Dermis blood vessel endothelial cell (primary cell): ENCODE results near the gene PDGFRA. TPM values are rescaled to one million over a fixed set of nuclear protein-coding genes. Genes with fewer than 3 reads are reported as not detected.
"Not testable (repeated sequence)": the region's sequence is repeated elsewhere in the genome, so short reads cannot be mapped to it uniquely, and the experiment has no call there.

Source experiments
- DNase-seq: peaks from one replicate; pipeline ENCODE4 v3.0.0; 2010
- total RNA-seq: library from RNA; depleted of rRNA; stranded (reverse); fragments of >200 nt; gene quantifications from 2 replicates; pipeline ENCODE4 v1.2.3, GENCODE V29; 2014

Gene PDGFRA
- total RNA-seq, 1 donor from 2014 or later: 1.5 TPM

GRCh38 chr4:54228056-54228527 is 1.0 kb upstream of the PDGFRA start:
- DNase-seq: peak; percentile 81

DNA sequence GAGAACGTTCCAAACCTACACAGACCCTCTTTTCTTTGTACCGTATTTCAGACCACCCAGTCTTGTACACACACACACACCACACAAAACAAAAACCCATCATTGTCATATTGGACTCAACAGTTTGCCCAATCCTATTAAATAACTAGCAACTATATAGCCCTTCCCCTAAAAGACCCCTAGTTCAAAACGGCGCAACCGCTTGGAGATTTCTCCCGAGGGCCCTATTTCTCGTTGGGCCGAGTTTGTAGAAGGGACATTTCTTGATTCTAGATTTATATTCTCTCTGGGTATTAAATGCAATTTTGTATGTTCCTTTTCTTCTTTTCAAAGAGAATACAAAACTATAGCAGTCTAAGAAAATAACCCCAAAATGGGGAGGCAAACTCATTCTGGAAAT is 547 bp upstream of the PDGFRA start:
- no peak for DNase-seq

DNA sequence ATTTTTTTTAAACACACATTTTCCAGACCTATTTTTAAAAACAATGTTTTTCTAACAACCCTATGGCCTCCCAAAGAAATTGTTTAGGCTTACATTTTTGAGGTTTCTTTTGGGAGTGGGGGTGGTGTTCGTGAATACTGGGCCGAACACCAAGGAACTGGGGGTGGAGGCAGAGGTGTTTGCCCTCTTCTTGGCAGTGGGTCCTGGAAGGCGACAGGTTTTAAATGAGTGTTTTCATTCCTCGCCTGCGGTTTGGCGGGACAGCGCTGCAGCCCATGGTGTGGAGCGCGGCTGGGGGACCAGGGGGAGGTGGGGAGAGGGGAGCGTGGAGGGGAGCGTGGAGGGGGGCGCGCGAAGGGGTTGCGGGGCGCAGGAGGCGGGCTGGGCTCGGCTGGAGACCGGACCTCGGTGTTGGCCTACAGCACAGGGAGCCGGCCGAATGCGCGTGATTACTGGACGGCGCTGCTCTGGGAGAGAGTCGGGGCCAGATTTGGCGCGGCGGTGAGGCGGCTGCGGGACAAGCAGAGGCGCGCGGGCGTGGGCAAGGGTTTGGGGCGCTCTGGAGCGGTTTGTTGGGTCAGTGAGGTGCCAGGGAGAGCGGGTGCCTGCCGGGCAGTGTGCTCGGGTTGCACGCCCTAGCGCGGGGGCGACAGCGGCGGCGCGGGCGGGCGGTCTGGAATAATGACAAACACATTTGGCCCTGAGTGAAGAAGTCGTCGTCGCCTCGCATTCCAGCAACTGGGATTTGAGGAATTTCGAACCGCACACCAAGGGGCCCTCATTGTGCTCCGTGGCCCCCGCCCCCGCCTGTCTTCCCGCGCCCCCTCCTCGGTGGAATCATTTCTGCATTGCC is 764 bp downstream of the PDGFRA start:
- peak; percentile 29 for DNase-seq

DNA sequence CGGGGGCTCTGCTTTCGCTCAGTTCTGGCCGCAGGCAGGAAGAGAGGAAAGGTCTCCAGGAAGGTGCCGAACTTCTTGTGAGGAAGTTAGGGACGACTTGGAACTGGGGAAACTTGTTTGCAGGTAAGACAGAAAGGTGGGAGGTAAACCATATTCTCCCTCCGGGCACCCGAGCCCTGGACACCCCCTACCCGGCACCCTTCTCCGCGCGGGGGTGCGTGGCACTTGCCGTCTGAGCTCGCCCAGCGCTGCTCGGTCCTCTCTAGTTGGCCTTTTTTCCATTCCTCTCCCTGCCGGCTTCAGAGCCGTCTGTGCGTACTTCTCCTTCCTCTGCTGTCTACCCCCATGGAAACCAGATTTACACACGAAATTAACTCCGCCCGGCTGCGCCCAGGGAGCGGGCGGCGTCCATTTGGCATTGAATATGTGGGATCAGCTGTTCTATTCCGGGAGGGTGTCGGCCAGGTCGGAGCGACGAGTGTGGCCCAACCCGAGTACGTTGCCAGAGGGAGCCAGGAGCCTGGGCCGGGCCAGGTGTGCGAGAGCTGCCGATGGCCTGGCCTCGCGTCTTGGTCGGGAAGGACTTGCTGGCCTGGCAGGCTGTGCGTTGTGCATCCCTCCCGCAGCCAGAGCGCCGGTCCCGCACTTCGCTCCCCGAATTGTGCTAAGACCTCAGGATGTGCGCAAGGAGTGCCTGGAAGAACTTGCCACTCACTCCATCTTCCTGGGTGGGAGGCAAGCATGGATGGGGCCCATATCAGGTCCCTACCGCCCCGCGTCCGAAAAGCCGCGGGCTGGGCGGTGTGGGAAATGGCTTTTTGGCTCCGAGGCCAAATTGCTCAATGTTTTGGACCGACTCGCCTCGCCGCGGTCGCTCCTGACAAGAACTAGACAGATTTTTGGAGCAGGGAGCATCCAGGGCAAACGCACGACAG is 1.7 kb downstream of the PDGFRA start:
- peak; percentile 20 for DNase-seq

GRCh38 chr4:54231419-54231767 is 2.3 kb downstream of the PDGFRA start:
- DNase-seq: no peak

DNA sequence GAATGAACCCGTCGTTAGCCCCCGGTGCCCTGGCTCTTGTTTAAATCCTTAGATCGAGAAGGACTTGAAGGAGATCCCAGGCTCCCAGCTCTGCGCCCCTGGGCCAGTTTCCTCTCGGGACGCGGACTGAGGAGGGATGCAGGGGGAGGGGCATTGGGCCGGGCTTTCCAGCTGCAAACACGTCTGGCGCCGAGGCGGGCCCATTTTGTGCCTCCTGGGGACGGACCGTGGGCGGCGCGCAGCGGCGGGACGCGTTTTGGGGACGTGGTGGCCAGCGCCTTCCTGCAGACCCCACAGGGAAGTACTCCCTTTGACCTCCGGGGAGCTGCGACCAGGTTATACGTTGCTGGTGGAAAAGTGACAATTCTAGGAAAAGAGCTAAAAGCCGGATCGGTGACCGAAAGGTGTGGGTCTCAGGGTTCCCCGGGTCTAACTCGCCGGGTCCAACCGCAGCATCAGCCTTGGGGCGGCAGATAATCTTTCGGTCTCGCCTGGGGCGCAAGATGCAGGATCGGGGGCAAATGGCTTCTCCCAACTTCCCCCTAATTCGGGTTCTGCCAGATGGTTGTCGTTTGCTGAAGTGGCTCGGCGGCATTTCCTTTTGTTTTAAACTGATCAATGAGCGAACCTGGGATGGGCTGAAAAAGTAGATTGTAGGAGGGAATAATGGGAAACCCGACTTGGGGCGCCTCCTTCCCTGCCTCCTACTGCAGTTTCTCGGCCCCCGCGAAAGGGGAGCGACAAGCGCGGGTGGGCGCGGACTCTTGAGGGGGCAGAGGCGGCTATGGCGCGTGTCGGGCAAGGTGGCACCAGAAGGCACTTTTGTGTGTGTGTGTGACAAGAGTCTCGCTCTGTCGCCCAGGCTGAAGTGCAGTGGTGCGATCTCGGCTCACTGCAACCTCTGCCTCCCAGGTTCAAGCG is 2.9 kb downstream of the PDGFRA start:
- peak; percentile 15 for DNase-seq

DNA sequence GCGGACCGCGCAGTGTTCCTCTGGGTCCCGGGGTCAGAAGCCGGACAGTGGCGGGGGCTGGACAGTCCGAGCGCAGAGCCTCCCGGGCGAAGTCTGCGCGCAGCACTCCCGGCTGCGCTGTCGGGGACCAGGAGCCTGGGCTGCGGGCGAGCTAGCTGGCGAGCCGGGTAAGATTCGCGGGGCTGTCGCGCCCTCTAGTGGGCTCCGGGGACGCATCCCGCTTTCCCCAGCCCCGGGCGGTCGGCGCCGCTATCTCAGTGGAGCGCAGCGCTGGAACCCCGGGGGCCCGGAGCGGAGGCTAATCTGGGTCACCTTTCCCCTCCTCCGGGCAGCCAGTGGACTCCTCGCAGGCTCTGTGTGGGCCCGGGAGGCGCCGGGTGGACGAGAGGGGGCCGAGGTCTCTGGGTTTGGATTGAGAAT is 4.2 kb downstream of the PDGFRA start:
- peak; percentile 94 for DNase-seq

- DNase-seq: peak; percentile 90
Measured at GRCh38 chr4:54233697-54234496, 4.8 kb downstream of the PDGFRA start.

GRCh38 chr4:54234497-54235205 is 5.6 kb downstream of the PDGFRA start:
- peak; percentile 25 for DNase-seq

GRCh38 chr4:54236316-54236715 is 7.2 kb downstream of the PDGFRA start:
- DNase-seq: not testable (repeated sequence)

- no peak for DNase-seq
Measured at GRCh38 chr4:54237770-54238169, 8.7 kb downstream of the PDGFRA start.

DNA sequence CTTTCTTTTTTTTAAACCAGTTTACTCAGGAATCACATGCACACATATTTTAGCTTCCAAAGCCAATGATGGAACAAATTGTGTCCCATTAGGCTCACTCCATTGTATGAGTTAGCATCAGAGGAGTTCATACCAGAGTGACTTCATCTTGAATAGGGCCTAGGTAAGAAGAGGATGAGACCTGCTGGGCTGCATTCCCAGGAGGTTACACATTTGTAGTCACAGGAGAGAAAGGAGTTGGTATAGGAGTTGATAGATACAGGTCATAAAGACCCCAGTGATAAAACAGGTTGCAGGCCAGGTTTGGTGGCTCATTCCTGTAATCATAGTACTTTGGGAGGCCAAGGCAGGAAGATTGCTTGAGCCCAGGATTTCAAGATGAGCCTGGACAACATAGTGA is 9.3 kb downstream of the PDGFRA start:
- DNase-seq: no peak

GRCh38 chr4:54241268-54241823 is 12.3 kb downstream of the PDGFRA start:
- DNase-seq: not testable (repeated sequence)

GRCh38 chr4:54243541-54243940 is 14.4 kb downstream of the PDGFRA start:
- not testable (repeated sequence) for DNase-seq

DNA sequence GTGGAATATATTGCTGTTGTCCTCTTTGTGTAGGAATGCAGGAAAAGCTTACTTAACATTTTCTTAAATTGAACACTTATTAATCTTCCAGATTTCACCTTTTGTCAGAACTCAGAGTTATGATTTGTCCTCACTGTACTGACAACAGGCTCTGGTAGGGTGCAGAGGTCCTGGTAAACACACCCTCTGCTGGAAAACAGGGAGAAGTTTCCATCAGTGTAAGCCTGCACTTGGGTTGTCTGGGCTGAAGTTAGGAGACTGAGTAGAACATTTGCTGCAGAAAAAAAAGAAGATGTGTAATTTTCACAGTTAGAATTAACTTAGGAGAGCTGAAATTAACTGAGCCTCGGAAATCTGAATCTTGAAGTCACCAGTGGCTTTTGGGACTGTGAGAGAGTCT is 23.2 kb downstream of the PDGFRA start:
- not testable (repeated sequence) for DNase-seq

DNA sequence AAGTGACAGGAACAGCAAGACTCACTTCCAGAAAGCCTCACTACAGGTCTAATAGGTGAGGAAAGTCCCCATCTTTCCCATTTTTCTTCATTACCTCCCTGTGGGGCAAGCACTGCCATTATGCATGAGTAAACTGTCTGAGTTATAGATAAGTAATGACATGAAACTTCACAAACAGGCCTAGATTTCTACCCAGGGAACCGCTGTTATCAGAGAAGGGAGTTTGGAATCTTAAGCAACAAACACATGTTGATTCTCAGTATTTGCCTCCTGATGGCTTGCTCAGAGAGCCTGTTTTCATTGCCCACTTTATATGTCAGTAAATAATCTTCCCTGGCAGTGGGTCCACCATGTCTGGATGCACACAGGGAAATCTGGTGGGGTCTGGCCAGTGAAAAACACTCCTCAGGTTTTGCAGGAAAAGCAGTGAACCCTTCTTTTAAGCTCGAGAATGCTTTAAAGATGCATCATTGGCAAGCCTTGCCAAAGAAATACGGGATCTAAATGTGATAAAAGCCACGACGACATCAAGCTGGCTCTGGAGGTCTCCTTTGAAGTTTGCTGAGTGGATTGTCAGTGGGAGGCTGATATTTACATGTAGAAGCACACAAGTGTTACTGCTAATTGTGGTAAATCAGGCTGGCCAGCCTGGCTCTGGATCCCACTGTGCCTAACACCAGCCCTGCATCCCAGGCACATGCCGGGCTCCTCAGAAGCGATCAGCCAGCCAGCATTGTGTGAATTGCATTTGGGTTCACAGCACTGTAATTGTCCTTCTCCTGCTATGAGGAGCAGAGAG is 25.2 kb downstream of the PDGFRA start:
- no peak for DNase-seq

DNA sequence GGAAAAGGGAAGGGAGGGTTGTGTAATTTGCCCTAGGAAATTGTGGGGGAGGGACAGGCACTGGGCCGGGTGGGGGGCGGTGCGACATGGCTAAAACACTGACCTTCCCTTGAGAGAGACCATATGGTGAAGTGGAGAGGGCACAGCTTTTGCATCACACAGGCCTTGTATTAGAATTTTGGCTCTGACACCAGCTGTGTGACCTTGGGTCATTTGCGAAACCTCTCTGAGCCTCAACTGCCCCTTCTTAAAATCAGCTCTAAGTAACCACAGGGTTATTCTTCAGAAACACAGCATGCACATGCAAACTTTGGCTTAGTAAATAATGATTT is 25.8 kb downstream of the PDGFRA start:
- DNase-seq: no peak

DNA sequence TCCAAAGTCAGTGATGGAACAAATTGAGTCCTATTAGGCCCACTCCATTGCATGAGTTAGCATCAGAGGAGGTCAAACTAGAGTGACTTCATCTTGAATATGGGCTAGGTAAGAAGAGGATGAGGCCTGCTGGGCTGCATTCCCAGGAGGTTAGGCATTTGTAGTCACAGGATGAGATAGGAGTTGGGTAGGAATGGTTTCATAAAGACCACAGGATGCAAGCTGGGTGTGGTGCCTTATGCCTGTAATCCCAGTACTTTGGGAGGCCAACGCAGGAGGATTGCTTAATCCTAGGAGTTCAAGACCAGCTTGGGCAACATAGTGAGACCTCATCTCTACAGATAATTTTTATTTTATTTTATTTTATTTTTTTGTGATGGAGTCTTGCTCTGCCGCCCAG is 26.8 kb downstream of the PDGFRA start:
- no peak for DNase-seq
